GM12878 (cell line): ENCODE data around the gene SLC25A51. TPM values are rescaled to one million over a fixed set of nuclear protein-coding genes. Genes with fewer than 3 reads are reported as not detected.

Experiments
- ASH2L ChIP-seq: fragments of 300-600, 200-600 bp; sonication (generic); IDR thresholded peaks from 2 replicates; pipeline ENCODE4 v1.6.1; 2017; ENCODE audit warnings: low read depth, mild to moderate bottlenecking, borderline replicate concordance
- CHD1 ChIP-seq: IDR thresholded peaks from 2 replicates; pipeline ENCODE4 v1.6.1; 2012; ENCODE audit warnings: low read depth, low read length, improper control_type of control experiment
- CHD2 ChIP-seq: IDR thresholded peaks from 2 replicates; pipeline ENCODE4 v1.6.1; 2011; ENCODE audit warnings: low read depth, low read length, improper control_type of control experiment, borderline replicate concordance
- CUX1 ChIP-seq: IDR thresholded peaks from 2 replicates; pipeline ENCODE4 v1.6.1; 2012; ENCODE audit warnings: improper control_type of control experiment, low read depth, low read length; ENCODE audit not compliant: insufficient replicate concordance
- E2F4 ChIP-seq: IDR thresholded peaks from 2 replicates; pipeline ENCODE4 v1.6.1; 2012; ENCODE audit warnings: low read depth, low read length, improper control_type of control experiment
- EED ChIP-seq: sonication (generic); IDR thresholded peaks from 2 replicates; pipeline ENCODE4 v1.6.1; 2016; ENCODE audit warnings: antibody characterized with exemption, low read depth
- FOXK2 ChIP-seq: fragments of 450-650 bp; IDR thresholded peaks from 2 replicates; pipeline ENCODE4 v1.6.1; 2017; ENCODE audit warnings: mild to moderate bottlenecking, moderate library complexity
- HSF1 ChIP-seq: fragments of 150-350 bp; IDR thresholded peaks from 2 replicates; pipeline ENCODE4 v1.6.1; 2014; ENCODE audit warnings: mild to moderate bottlenecking, low read depth, low read length
- IKZF1 ChIP-seq: fragments of 450-650 bp; conservative IDR thresholded peaks from 2 replicates; pipeline ENCODE4 v1.6.1; 2017; ENCODE audit warnings: antibody characterized with exemption, mild to moderate bottlenecking
- MAX ChIP-seq: IDR thresholded peaks from 2 replicates; pipeline ENCODE4 v1.6.1; 2012; ENCODE audit warnings: low read depth, low read length, improper control_type of control experiment
- MEF2B ChIP-seq: fragments of 450-650 bp; IDR thresholded peaks from 2 replicates; pipeline ENCODE4 v1.6.1; 2018; ENCODE audit warnings: mild to moderate bottlenecking, moderate library complexity; ENCODE audit not compliant: partially characterized antibody, poor library complexity, severe bottlenecking
- MTA2 ChIP-seq: fragments of 450-650 bp; IDR thresholded peaks from 2 replicates; pipeline ENCODE4 v1.6.1; 2016; ENCODE audit warnings: low read depth, mild to moderate bottlenecking, moderate library complexity
- POU2F2 ChIP-seq: IDR thresholded peaks from 3 replicates; pipeline ENCODE4 v1.6.1; 2011; ENCODE audit warnings: low read depth, mild to moderate bottlenecking, low read length, borderline replicate concordance
- SREBF2 ChIP-seq: IDR thresholded peaks from 2 replicates; pipeline ENCODE4 v1.6.1; 2012; ENCODE audit warnings: mild to moderate bottlenecking, low read length
- STAT3 ChIP-seq: IDR thresholded peaks from 2 replicates; pipeline ENCODE4 v1.6.1; 2011; ENCODE audit warnings: low read depth, low read length, improper control_type of control experiment
- TCF12 ChIP-seq: IDR thresholded peaks from 2 replicates; pipeline ENCODE4 v1.6.1; 2011; ENCODE audit warnings: low read depth, mild to moderate bottlenecking, low read length
- ZBTB40 ChIP-seq: fragments of 450-650 bp; IDR thresholded peaks from 2 replicates; pipeline ENCODE4 v1.6.1; 2016; ENCODE audit warnings: mild to moderate bottlenecking, moderate library complexity, borderline replicate concordance
- polyA plus RNA-seq, 11 experiments: library from polyadenylated mRNA; depleted of rRNA in 4 of 11; unstranded in 6 of 11; stranded (reverse) in 5 of 11; fragments of >200 nt; fragmentation: Nextera tagmentation in 4 of 11; fragmentation: Illumina TruSeq in 1 of 11; extraction: Ambion mirVana in 4 of 11; extraction: Trizol in 1 of 11; gene quantifications; 1 replicate in 1 of 11; 2 replicates in 10 of 11; pipeline versions ENCODE4 v1.2.1 to v1.2.3, GENCODE V29; 2011 to 2016; ENCODE audit warnings: inconsistent platforms in 2 of 11, missing spikeins in 2 of 11, low read depth in 1 of 11
- total RNA-seq, 4 experiments: library from RNA; depleted of rRNA in 3 of 4; stranded (reverse); fragments of >200 nt in 3 of 4; fragmentation: Illumina TruSeq in 1 of 4; extraction: Trizol in 1 of 4; gene quantifications; 2 replicates each; pipeline versions ENCODE4 v1.2.1 to v1.2.3, GENCODE V29; 2013 to 2021

Gene SLC25A51
- total and polyA plus RNA-seq, 10 of the 15 experiments (the other 5 are each of a cell fraction or from before 2014, with no cell fraction given), result 3.8 to 29.3 (median 13.2) TPM

- TF ChIP-seq MEF2B, result peak; percentile 50
- peak; percentile 56; the same call in 1 of the 2 replicates for TF ChIP-seq EED
- peak; percentile 75; the same call in 1 of the 2 replicates for TF ChIP-seq CHD2
- TF ChIP-seq HSF1, result 0 out of 2 replicates have a peak, but pooled peaks have one; percentile 20
- TF ChIP-seq ZBTB40, result no peak
- TF ChIP-seq SREBF2, result no peak
- no peak; the same call in 1 of the 2 replicates for TF ChIP-seq FOXK2
- peak; percentile 84 for TF ChIP-seq TCF12
- TF ChIP-seq STAT3, result no peak
- TF ChIP-seq CUX1, result no peak
- peak; percentile 94 for TF ChIP-seq MAX
- TF ChIP-seq E2F4, result no peak
- TF ChIP-seq ASH2L, result no peak
- TF ChIP-seq IKZF1, result peak; percentile 89
- peak; percentile 86; the same call in 2 of the 3 replicates for TF ChIP-seq POU2F2
- TF ChIP-seq MTA2, result no peak
- 0 out of 2 replicates have a peak, but pooled peaks have one; percentile 30 for TF ChIP-seq CHD1
Observed at GRCh38 chr9:37903647-37904444, at the start of gene SLC25A51 (continued).
